ENCODE measurements around the gene ZNF891. TPM values are rescaled to one million over a fixed set of nuclear protein-coding genes. Genes with fewer than 3 reads are reported as not detected.

Gene ZNF891
- total RNA-seq, 1 experiment from 2014 or later: 3.8 TPM

DNA sequence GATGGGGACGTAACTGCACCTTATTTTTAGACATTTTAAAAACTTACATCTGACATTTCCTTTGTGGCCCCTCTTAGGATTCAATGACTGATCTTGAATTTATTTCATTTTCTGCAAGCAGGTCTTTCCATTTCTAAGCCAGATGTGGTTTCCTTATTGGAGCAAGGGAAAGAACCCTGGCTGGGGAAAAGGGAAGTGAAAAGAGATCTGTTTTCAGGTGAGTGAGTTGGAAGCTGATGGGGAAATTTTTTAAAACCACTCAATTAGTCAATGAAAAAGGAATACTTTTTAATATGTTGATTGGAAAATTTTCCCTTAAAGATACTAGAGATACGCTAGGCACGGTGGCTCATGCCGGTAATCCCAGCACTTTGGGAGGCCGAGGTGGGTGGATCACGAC, 46.7 kb downstream of the ZNF891 start:
- DNase-seq (ENCODE audit: low spot score): no peak
- Mint-ChIP-seq H3K36me3 (peaks cover 68% of the 10 kb centered on the region), H3K27ac (no peak overlapping the region), H3K27me3 (ENCODE audit: low read depth) (no peaks in the 10 kb centered on the region), H3K4me3 (no peak overlapping the region), H3K9me3 (peaks cover 47% of the 10 kb centered on the region), H3K4me1 (peaks cover 3% of the 10 kb centered on the region; the same call in 1 of the 2 replicates)
- CTCF ChIA-PET: no interaction called here
- ATAC-seq: no peak
- POLR2A ChIA-PET: no interaction called here
- TF ChIP-seq KAT7 (CRISPR knock-in tag; IDR thresholded peaks at IDR 0.05; ENCODE audit: borderline replicate concordance): no peak
- TF ChIP-seq SMAD3 (CRISPR knock-in tag; IDR thresholded peaks at IDR 0.05; ENCODE audit: borderline replicate concordance): no peak
- no peak for TF ChIP-seq CBFB (CRISPR knock-in tag; IDR thresholded peaks at IDR 0.05; ENCODE audit: low read depth)
- TF ChIP-seq OVOL2 (CRISPR knock-in tag; IDR thresholded peaks at IDR 0.05; ENCODE audit: borderline replicate concordance): no peak

DNA sequence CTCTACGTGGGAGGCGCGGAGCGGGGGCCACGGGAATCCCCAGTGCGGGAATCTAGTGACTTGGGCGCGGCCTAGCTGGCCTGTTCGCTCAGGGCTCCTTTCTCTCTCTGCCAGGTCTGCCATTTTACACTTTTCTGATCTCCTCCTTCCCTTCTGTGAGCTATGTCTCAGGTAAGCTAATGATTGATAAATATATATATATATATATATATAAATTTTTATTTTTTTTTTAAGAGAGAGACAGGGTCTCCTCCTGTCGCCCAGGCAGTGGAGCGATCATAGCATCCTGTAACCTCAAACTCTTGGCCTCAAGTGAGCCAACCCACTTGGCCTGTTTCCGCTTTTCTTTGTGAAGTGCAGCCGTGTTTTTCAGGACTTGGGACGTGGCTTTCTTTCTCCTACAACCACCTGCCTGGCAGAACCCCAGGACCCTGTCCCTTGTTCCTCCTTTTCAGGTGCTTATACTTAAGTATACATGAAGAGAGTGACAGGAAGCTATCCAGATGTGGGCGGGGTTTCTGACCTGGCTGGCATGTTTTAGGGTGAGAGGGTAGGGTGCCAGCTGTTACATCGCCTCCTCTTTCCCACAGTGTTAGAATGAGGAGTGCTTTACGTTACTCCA, 48.8 kb downstream of the ZNF891 start:
- ChIA-PET CTCF (interaction anchor here (0.9 kb wide), 1 partner anchor 100 kb away, joined by 3 read pairs; no protein-coding TSS in a partner anchor), POLR2A (interaction anchor here (0.6 to 1.4 kb wide), 3 partner anchors 48 to 100 kb away, joined by 3 to 5 read pairs (median 3); partner anchors contain the start of gene ZNF268)
- Mint-ChIP-seq H3K36me3 (peaks cover 68% of the 10 kb centered on the region), H3K9me3 (peaks cover 53% of the 10 kb centered on the region), H3K4me3 (no peak overlapping the region), H3K27me3 (ENCODE audit: low read depth) (peaks cover 7% of the 10 kb centered on the region), H3K27ac (peak overlapping the region; percentile 84), H3K4me1 (peaks cover 3% of the 10 kb centered on the region; the same call in 1 of the 2 replicates)
- TF ChIP-seq, protein P1, sequence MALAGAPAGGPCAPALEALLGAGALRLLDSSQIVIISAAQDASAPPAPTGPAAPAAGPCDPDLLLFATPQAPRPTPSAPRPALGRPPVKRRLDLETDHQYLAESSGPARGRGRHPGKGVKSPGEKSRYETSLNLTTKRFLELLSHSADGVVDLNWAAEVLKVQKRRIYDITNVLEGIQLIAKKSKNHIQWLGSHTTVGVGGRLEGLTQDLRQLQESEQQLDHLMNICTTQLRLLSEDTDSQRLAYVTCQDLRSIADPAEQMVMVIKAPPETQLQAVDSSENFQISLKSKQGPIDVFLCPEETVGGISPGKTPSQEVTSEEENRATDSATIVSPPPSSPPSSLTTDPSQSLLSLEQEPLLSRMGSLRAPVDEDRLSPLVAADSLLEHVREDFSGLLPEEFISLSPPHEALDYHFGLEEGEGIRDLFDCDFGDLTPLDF (CRISPR knock-in tag; IDR thresholded peaks at IDR 0.05): no peak
- TF ChIP-seq, protein P2, sequence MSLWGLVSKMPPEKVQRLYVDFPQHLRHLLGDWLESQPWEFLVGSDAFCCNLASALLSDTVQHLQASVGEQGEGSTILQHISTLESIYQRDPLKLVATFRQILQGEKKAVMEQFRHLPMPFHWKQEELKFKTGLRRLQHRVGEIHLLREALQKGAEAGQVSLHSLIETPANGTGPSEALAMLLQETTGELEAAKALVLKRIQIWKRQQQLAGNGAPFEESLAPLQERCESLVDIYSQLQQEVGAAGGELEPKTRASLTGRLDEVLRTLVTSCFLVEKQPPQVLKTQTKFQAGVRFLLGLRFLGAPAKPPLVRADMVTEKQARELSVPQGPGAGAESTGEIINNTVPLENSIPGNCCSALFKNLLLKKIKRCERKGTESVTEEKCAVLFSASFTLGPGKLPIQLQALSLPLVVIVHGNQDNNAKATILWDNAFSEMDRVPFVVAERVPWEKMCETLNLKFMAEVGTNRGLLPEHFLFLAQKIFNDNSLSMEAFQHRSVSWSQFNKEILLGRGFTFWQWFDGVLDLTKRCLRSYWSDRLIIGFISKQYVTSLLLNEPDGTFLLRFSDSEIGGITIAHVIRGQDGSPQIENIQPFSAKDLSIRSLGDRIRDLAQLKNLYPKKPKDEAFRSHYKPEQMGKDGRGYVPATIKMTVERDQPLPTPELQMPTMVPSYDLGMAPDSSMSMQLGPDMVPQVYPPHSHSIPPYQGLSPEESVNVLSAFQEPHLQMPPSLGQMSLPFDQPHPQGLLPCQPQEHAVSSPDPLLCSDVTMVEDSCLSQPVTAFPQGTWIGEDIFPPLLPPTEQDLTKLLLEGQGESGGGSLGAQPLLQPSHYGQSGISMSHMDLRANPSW (CRISPR knock-in tag; conservative IDR thresholded peaks at IDR 0.05; ENCODE audit: low read depth): no peak
- TF ChIP-seq, protein P3, sequence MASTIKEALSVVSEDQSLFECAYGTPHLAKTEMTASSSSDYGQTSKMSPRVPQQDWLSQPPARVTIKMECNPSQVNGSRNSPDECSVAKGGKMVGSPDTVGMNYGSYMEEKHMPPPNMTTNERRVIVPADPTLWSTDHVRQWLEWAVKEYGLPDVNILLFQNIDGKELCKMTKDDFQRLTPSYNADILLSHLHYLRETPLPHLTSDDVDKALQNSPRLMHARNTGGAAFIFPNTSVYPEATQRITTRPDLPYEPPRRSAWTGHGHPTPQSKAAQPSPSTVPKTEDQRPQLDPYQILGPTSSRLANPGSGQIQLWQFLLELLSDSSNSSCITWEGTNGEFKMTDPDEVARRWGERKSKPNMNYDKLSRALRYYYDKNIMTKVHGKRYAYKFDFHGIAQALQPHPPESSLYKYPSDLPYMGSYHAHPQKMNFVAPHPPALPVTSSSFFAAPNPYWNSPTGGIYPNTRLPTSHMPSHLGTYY (CRISPR knock-in tag; IDR thresholded peaks at IDR 0.05): no peak
- TF ChIP-seq, protein P4, sequence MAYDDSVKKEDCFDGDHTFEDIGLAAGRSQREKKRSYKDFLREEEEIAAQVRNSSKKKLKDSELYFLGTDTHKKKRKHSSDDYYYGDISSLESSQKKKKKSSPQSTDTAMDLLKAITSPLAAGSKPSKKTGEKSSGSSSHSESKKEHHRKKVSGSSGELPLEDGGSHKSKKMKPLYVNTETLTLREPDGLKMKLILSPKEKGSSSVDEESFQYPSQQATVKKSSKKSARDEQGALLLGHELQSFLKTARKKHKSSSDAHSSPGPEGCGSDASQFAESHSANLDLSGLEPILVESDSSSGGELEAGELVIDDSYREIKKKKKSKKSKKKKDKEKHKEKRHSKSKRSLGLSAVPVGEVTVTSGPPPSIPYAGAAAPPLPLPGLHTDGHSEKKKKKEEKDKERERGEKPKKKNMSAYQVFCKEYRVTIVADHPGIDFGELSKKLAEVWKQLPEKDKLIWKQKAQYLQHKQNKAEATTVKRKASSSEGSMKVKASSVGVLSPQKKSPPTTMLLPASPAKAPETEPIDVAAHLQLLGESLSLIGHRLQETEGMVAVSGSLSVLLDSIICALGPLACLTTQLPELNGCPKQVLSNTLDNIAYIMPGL (CRISPR knock-in tag; IDR thresholded peaks at IDR 0.05): no peak
- TF ChIP-seq, protein P5, sequence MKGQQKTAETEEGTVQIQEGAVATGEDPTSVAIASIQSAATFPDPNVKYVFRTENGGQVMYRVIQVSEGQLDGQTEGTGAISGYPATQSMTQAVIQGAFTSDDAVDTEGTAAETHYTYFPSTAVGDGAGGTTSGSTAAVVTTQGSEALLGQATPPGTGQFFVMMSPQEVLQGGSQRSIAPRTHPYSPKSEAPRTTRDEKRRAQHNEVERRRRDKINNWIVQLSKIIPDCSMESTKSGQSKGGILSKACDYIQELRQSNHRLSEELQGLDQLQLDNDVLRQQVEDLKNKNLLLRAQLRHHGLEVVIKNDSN (CRISPR knock-in tag; IDR thresholded peaks at IDR 0.05): no peak
- TF ChIP-seq, protein P6, sequence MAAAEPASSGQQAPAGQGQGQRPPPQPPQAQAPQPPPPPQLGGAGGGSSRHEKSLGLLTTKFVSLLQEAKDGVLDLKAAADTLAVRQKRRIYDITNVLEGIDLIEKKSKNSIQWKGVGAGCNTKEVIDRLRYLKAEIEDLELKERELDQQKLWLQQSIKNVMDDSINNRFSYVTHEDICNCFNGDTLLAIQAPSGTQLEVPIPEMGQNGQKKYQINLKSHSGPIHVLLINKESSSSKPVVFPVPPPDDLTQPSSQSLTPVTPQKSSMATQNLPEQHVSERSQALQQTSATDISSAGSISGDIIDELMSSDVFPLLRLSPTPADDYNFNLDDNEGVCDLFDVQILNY (CRISPR knock-in tag; IDR thresholded peaks at IDR 0.05): no peak
- TF ChIP-seq ZNF423 (CRISPR knock-in tag; IDR thresholded peaks at IDR 0.05) (no peak), FOXJ3 (CRISPR knock-in tag; IDR thresholded peaks at IDR 0.05; ENCODE audit: borderline replicate concordance) (no peak), GTF2I (CRISPR knock-in tag; conservative IDR thresholded peaks at IDR 0.05) (no peak), NR2C2 (CRISPR knock-in tag; IDR thresholded peaks at IDR 0.05) (no peak), ZNF232 (CRISPR knock-in tag; IDR thresholded peaks at IDR 0.05) (no peak), CBFB (CRISPR knock-in tag; IDR thresholded peaks at IDR 0.05; ENCODE audit: low read depth) (no peak), NFATC4 (CRISPR knock-in tag; IDR thresholded peaks at IDR 0.05) (no peak), SMAD3 (CRISPR knock-in tag; IDR thresholded peaks at IDR 0.05; ENCODE audit: borderline replicate concordance) (no peak), ZNF219 (CRISPR knock-in tag; IDR thresholded peaks at IDR 0.05; ENCODE audit: borderline replicate concordance) (no peak)
- TF ChIP-seq, protein P7, sequence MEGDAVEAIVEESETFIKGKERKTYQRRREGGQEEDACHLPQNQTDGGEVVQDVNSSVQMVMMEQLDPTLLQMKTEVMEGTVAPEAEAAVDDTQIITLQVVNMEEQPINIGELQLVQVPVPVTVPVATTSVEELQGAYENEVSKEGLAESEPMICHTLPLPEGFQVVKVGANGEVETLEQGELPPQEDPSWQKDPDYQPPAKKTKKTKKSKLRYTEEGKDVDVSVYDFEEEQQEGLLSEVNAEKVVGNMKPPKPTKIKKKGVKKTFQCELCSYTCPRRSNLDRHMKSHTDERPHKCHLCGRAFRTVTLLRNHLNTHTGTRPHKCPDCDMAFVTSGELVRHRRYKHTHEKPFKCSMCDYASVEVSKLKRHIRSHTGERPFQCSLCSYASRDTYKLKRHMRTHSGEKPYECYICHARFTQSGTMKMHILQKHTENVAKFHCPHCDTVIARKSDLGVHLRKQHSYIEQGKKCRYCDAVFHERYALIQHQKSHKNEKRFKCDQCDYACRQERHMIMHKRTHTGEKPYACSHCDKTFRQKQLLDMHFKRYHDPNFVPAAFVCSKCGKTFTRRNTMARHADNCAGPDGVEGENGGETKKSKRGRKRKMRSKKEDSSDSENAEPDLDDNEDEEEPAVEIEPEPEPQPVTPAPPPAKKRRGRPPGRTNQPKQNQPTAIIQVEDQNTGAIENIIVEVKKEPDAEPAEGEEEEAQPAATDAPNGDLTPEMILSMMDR (IDR thresholded peaks at IDR 0.05): no peak; the same call in 1 of the 2 replicates
- TF ChIP-seq, protein P8, sequence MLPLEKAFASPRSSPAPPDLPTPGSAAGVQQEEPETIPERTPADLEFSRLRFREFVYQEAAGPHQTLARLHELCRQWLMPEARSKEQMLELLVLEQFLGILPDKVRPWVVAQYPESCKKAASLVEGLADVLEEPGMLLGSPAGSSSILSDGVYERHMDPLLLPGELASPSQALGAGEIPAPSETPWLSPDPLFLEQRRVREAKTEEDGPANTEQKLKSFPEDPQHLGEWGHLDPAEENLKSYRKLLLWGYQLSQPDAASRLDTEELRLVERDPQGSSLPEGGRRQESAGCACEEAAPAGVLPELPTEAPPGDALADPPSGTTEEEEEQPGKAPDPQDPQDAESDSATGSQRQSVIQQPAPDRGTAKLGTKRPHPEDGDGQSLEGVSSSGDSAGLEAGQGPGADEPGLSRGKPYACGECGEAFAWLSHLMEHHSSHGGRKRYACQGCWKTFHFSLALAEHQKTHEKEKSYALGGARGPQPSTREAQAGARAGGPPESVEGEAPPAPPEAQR (CRISPR knock-in tag; IDR thresholded peaks at IDR 0.05): no peak
- ATAC-seq (no peak), DNase-seq (ENCODE audit: low spot score) (peak; percentile 16)
